OCI-LY7 (cell line): ENCODE results near the gene KLC1. TPM values are rescaled to one million over a fixed set of nuclear protein-coding genes. Genes with fewer than 3 reads are reported as not detected.

Experiments
- BruUV-seq: library from RNA; stranded (reverse); fragments of 400-500 nt; replicated peaks from 2 replicates; lab custom pipeline; 2021; lab: Mats Ljungman, UMichigan
- CTCF ChIA-PET: fragments of 300-600 bp; sonication (Branson Sonifier 250); formaldehyde crosslinking; loops from one replicate; lab custom pipeline; 2022; ENCODE audit warnings: antibody characterized with exemption; ENCODE audit not compliant: unreplicated experiment; lab: Charles Lee
- POLR2A ChIA-PET: fragments of 300-600 bp; sonication (Branson Sonifier 250); formaldehyde crosslinking; loops from one replicate; lab custom pipeline; 2022; ENCODE audit warnings: antibody characterized with exemption; lab: Charles Lee
- DNase-seq: peaks from one replicate; pipeline ENCODE4 v3.0.0-alpha.2; 2015; ENCODE audit warnings: low spot score
- H2AFZ ChIP-seq: fragments of 200-600 bp; sonication (generic), shearing (Covaris generic); 2 replicates; pipeline ENCODE4 v1.6.1; 2014; ENCODE audit warnings: mild to moderate bottlenecking, antibody characterized with exemption, low read length, moderate library complexity
- H3K27ac ChIP-seq: fragments of 200-600 bp; sonication (generic); 2 replicates; pipeline ENCODE4 v1.5.1; 2014; ENCODE audit warnings: mixed run types, low read depth, mild to moderate bottlenecking, moderate library complexity, low read length, inconsistent platforms; ENCODE audit not compliant: poor library complexity, severe bottlenecking
- H3K36me3 ChIP-seq: fragments of 200-600 bp; sonication (generic); 2 replicates; pipeline ENCODE4 v1.6.1; 2014; ENCODE audit warnings: mild to moderate bottlenecking, antibody characterized with exemption, low read length, moderate library complexity, mixed read lengths; ENCODE audit not compliant: insufficient read depth
- H3K4me1 ChIP-seq: fragments of 200-600 bp; sonication (generic); 2 replicates; pipeline ENCODE4 v1.5.1; 2014; ENCODE audit warnings: mild to moderate bottlenecking, low read length; ENCODE audit not compliant: insufficient read depth, poor library complexity, severe bottlenecking
- H3K4me2 ChIP-seq: fragments of 200-600 bp; sonication (generic); 2 replicates; pipeline ENCODE4 v1.6.1; 2014; ENCODE audit warnings: mild to moderate bottlenecking, low read length
- H3K4me3 ChIP-seq: fragments of 200-600 bp; sonication (generic); 2 replicates; pipeline ENCODE4 v1.5.1; 2014; ENCODE audit warnings: mild to moderate bottlenecking, low read depth, low read length; ENCODE audit not compliant: poor library complexity, severe bottlenecking
- H3K79me2 ChIP-seq: fragments of 200-600 bp; sonication (generic); 2 replicates; pipeline ENCODE4 v1.6.1; 2016; ENCODE audit warnings: low read depth, mild to moderate bottlenecking, low read length, moderate library complexity, mixed read lengths; ENCODE audit not compliant: insufficient read depth
- H3K9me2 ChIP-seq: fragments of 200-600 bp; sonication (generic); 2 replicates; pipeline ENCODE4 v1.6.1; 2016; ENCODE audit warnings: mild to moderate bottlenecking, low read length, mixed read lengths; ENCODE audit not compliant: insufficient read depth
- H3K9me3 ChIP-seq: fragments of 200-600 bp; sonication (generic); 2 replicates; pipeline ENCODE4 v1.6.1; 2014; ENCODE audit warnings: mild to moderate bottlenecking, mixed run types, low read length, mixed read lengths
- H4K20me1 ChIP-seq: fragments of 200-600 bp; sonication (generic); 2 replicates; pipeline ENCODE4 v1.6.1; 2014; ENCODE audit warnings: mild to moderate bottlenecking, antibody characterized with exemption, low read length, moderate library complexity, mixed read lengths; ENCODE audit not compliant: insufficient read depth
- CTCF ChIP-seq: fragments of 200-600 bp; sonication (generic); conservative IDR thresholded peaks from 2 replicates; pipeline ENCODE4 v1.5.1; 2014; ENCODE audit warnings: mild to moderate bottlenecking, antibody characterized with exemption, low read length, moderate library complexity, mixed read lengths
- EZH2phosphoT487 ChIP-seq: fragments of 200-600 bp; sonication (generic); IDR thresholded peaks from 2 replicates; pipeline ENCODE4 v1.6.1; 2018; ENCODE audit warnings: low read depth, borderline replicate concordance, mild to moderate bottlenecking, mixed run types, antibody characterized with exemption, low read length, moderate library complexity, mixed read lengths
- intact Hi-C: fragments of 100-400 bp; cut with micrococcal nuclease; formaldehyde crosslinking; loops from one replicate; pipeline ENCODE4 v1.10.0; 2022; ENCODE audit not compliant: unreplicated experiment
- total RNA-seq, 2 experiments: library from RNA; depleted of rRNA in 1 of 2; stranded (reverse); fragments of >200 nt in 1 of 2; shearing (Covaris generic) in 1 of 2; gene quantifications; 2 replicates each; pipeline ENCODE4 v1.2.3, GENCODE V29; 2014 to 2022

The KLC1 gene
- total RNA-seq, 2 experiments from 2014 or later, result 147 to 157 TPM

GRCh38 chr14:103653805-103654204, 24.8 kb downstream of the KLC1 start:
- ChIA-PET CTCF (interaction anchor here (0.6 kb wide), 1 partner anchor 28 kb away, joined by 7 read pairs; no protein-coding TSS in a partner anchor), POLR2A (interaction anchor here (1.4 kb wide), 1 partner anchor 78 kb away, joined by 3 read pairs; no protein-coding TSS in a partner anchor)
- H4K20me1 ChIP-seq, result peaks cover 3% of the 10 kb centered on the region; the same call in 1 of the 2 replicates
- H3K9me3 ChIP-seq, result no peaks in the 10 kb centered on the region
- no peak overlapping the region for H3K4me3 ChIP-seq
- peaks cover 67% of the 10 kb centered on the region for H3K36me3 ChIP-seq
- H3K27ac ChIP-seq, result no peak overlapping the region
- no TSS peak for BruUV-seq
- no peak overlapping the region for H3K4me2 ChIP-seq
- TF ChIP-seq EZH2phosphoT487 (no peak), CTCF (no peak)
- H3K4me1 ChIP-seq, result no peaks in the 10 kb centered on the region
- intact Hi-C loops, result no loop called here
- no peak overlapping the region for H2AFZ ChIP-seq
- peaks cover 52% of the 10 kb centered on the region for H3K79me2 ChIP-seq
- no peak for DNase-seq
- no peaks in the 10 kb centered on the region for H3K9me2 ChIP-seq

DNA sequence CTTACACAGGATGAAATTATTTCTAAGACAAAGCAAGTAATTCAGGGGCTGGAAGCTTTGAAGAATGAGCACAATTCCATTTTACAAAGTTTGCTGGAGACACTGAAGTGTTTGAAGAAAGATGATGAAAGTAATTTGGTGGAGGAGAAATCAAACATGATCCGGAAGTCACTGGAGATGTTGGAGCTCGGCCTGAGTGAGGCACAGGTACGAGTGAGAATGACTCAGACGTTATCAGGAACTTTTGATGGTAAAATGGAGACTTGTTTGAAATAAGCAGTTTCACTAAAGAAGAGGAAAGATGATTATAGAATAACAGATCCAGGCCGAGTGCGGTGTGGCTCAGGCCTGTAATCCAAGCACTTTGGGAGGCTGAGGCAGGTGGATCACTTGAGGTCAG, 25.6 kb downstream of the KLC1 start:
- ChIA-PET CTCF (interaction anchor here (0.6 kb wide), 1 partner anchor 29 kb away, joined by 7 read pairs; no protein-coding TSS in a partner anchor), POLR2A (no interaction called here)
- DNase-seq, result no peak
- peaks cover 3% of the 10 kb centered on the region; the same call in 1 of the 2 replicates for H4K20me1 ChIP-seq
- no peak overlapping the region for H3K4me2 ChIP-seq
- H3K36me3 ChIP-seq, result peaks cover 75% of the 10 kb centered on the region
- H3K4me3 ChIP-seq, result no peak overlapping the region
- H3K27ac ChIP-seq, result no peak overlapping the region
- no peaks in the 10 kb centered on the region for H3K9me3 ChIP-seq
- TF ChIP-seq EZH2phosphoT487 (no peak), CTCF (no peak)
- BruUV-seq, result no TSS peak
- H3K4me1 ChIP-seq, result no peaks in the 10 kb centered on the region
- H3K79me2 ChIP-seq, result peaks cover 44% of the 10 kb centered on the region
- H2AFZ ChIP-seq, result no peak overlapping the region
- no peaks in the 10 kb centered on the region for H3K9me2 ChIP-seq
- intact Hi-C loops, result no loop called here

- TF ChIP-seq EZH2phosphoT487, result no peak
- no peak for TF ChIP-seq CTCF
- Histone ChIP-seq H3K9me3 (no peaks in the 10 kb centered on the region), H3K9me2 (no peaks in the 10 kb centered on the region), H3K36me3 (peaks cover 83% of the 10 kb centered on the region), H3K4me1 (no peaks in the 10 kb centered on the region), H2AFZ (no peak overlapping the region), H3K4me3 (no peak overlapping the region), H3K79me2 (peaks cover 29% of the 10 kb centered on the region), H4K20me1 (no peaks in the 10 kb centered on the region; the same call in 1 of the 2 replicates), H3K27ac (no peak overlapping the region), H3K4me2 (no peak overlapping the region)
- ChIA-PET CTCF (no interaction called here), POLR2A (no interaction called here)
- no peak for DNase-seq
- intact Hi-C loops, result no loop called here
- no TSS peak for BruUV-seq
Measured at GRCh38 chr14:103656031-103656755, 27.2 kb downstream of the KLC1 start.
